Measurements from ENCODE around the gene ARHGEF28.

ARHGEF28 gene

GRCh38 chr5:73726071-73726470 lies 100.1 kb downstream of the ARHGEF28 start:
- TF ChIP-seq POLR2A (IDR thresholded peaks at IDR 0.05; ENCODE audit: extremely low read depth, insufficient read length), result no peak
- no peak for TF ChIP-seq MYC (IDR thresholded peaks at IDR 0.05; ENCODE audit: low read depth, low read length)
- no peak for TF ChIP-seq CTCF (IDR thresholded peaks at IDR 0.05; ENCODE audit: low read depth, low read length)
- no peak for TF ChIP-seq MAX (IDR thresholded peaks at IDR 0.05; ENCODE audit: low read depth, low read length)
- DNase-seq (ENCODE audit: low read depth), result no peak

GRCh38 chr5:73726606-73727231 lies 100.7 kb downstream of the ARHGEF28 start:
- DNase-seq (ENCODE audit: low read depth), result no peak
- H3K4me3 ChIP-seq (ENCODE audit: low read depth, low read length), result no peak overlapping the region
- TF ChIP-seq CTCF (IDR thresholded peaks at IDR 0.05; ENCODE audit: low read depth, low read length), result no peak
- TF ChIP-seq POLR2A (IDR thresholded peaks at IDR 0.05; ENCODE audit: extremely low read depth, insufficient read length), result no peak
- TF ChIP-seq MYC (IDR thresholded peaks at IDR 0.05; ENCODE audit: low read depth, low read length), result no peak
- no peak for TF ChIP-seq MAX (IDR thresholded peaks at IDR 0.05; ENCODE audit: low read depth, low read length)

More at GRCh38 chr5:73726071-73726470, 100.1 kb downstream of the ARHGEF28 start:
- H3K4me3 ChIP-seq (ENCODE audit: low read depth, low read length), result no peak overlapping the region

- H3K4me3 ChIP-seq (ENCODE audit: low read depth, low read length), result no peak overlapping the region
- DNase-seq (ENCODE audit: low read depth), result no peak
- no peak for TF ChIP-seq POLR2A (IDR thresholded peaks at IDR 0.05; ENCODE audit: extremely low read depth, insufficient read length)
- no peak for TF ChIP-seq MYC (IDR thresholded peaks at IDR 0.05; ENCODE audit: low read depth, low read length)
- TF ChIP-seq CTCF (IDR thresholded peaks at IDR 0.05; ENCODE audit: low read depth, low read length), result no peak
- no peak for TF ChIP-seq MAX (IDR thresholded peaks at IDR 0.05; ENCODE audit: low read depth, low read length)
Measured at GRCh38 chr5:73727470-73727869, 101.5 kb downstream of the ARHGEF28 start.

GRCh38 chr5:73728493-73729273 lies 102.7 kb downstream of the ARHGEF28 start:
- H3K4me3 ChIP-seq (ENCODE audit: low read depth, low read length), result no peak overlapping the region
- TF ChIP-seq MAX (IDR thresholded peaks at IDR 0.05; ENCODE audit: low read depth, low read length) (no peak), POLR2A (IDR thresholded peaks at IDR 0.05; ENCODE audit: extremely low read depth, insufficient read length) (no peak), MYC (IDR thresholded peaks at IDR 0.05; ENCODE audit: low read depth, low read length) (no peak), CTCF (IDR thresholded peaks at IDR 0.05; ENCODE audit: low read depth, low read length) (no peak)
- DNase-seq (ENCODE audit: low read depth), result no peak

- no peak for DNase-seq (ENCODE audit: low read depth)
- TF ChIP-seq MAX (IDR thresholded peaks at IDR 0.05; ENCODE audit: low read depth, low read length) (no peak), POLR2A (IDR thresholded peaks at IDR 0.05; ENCODE audit: extremely low read depth, insufficient read length) (no peak), CTCF (IDR thresholded peaks at IDR 0.05; ENCODE audit: low read depth, low read length) (no peak), MYC (IDR thresholded peaks at IDR 0.05; ENCODE audit: low read depth, low read length) (no peak)
Measured at GRCh38 chr5:73729329-73729728, 103.3 kb downstream of the ARHGEF28 start.

More at GRCh38 chr5:73729329-73729728, 103.3 kb downstream of the ARHGEF28 start:
- no peak overlapping the region for H3K4me3 ChIP-seq (ENCODE audit: low read depth, low read length)

All from NB4 (cell line).